ENCODE measurements around the gene COL4A3.

- no peak for TF ChIP-seq POLR2A (IDR thresholded peaks at IDR 0.05)
- TF ChIP-seq CTCF (IDR thresholded peaks at IDR 0.05), result no peak
Observed at GRCh38 chr2:227186751-227187150, 22.3 kb downstream of the COL4A3 start.

Data from heart left ventricle (tissue), 13 donors.